Fibroblast of mammary gland (primary cell): ENCODE measurements around the gene DNASE2B.

Experiments
- DNase-seq: peaks from one replicate; pipeline ENCODE4 v3.0.0-alpha.2; 2010; ENCODE audit warnings: low read depth
- H3K4me3 ChIP-seq: 2 replicates; pipeline ENCODE4 v1.5.1; 2011; ENCODE audit warnings: low read depth, mild to moderate bottlenecking, low read length, moderate library complexity; ENCODE audit not compliant: control insufficient read depth
- CTCF ChIP-seq: conservative IDR thresholded peaks from 2 replicates; pipeline ENCODE4 v1.5.1; 2011; ENCODE audit warnings: low read depth, low read length, inconsistent platforms; ENCODE audit not compliant: control insufficient read depth, insufficient read depth

The DNASE2B gene

DNA sequence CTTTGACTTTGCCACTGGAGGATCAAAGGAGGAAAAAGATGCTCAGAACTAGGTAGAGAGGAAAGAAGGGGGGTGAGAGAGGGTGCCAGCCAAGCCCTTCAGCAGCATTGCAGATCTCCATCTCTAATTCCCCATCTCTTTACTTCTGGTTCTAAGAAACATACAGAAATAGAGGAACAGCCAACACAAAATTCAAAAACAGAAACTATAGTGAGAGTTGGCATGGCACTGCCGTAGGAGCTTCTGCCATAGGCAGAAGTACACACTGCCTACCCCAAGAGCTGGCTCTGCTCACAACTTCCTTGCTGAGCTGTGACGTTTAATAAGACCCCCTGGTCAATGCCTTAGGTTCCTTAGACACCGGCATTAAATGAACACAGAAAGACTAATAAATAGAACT is 54.2 kb downstream of the DNASE2B start:
- no peak overlapping the region for H3K4me3 ChIP-seq
- DNase-seq, result no peak
- no peak for TF ChIP-seq CTCF

- TF ChIP-seq CTCF, result no peak
- no peak overlapping the region for H3K4me3 ChIP-seq
- no peak for DNase-seq
Measured at GRCh38 chr1:84462118-84462517, 63.8 kb downstream of the DNASE2B start.
